SH-SY5Y (cell line): ENCODE measurements around the gene MAVS.

Source experiments
- GATA2 ChIP-seq: IDR thresholded peaks from 2 replicates; pipeline ENCODE4 v1.6.1; 2011; ENCODE audit warnings: mild to moderate bottlenecking, low read depth, low read length
- GATA3 ChIP-seq: IDR thresholded peaks from 2 replicates; pipeline ENCODE4 v1.6.1; 2011; ENCODE audit warnings: low read depth, mild to moderate bottlenecking, low read length, moderate library complexity

Gene MAVS

GRCh38 chr20:3846740-3847428 is at the start of gene MAVS:
Gene MAVS (plus strand): TSS chr20:3846834. CDS start chr20:3854625, 7,791 bp downstream.
- TF ChIP-seq GATA2 (no peak), GATA3 (no peak)

GRCh38 chr20:3797226-3797545 is 49.4 kb upstream of the MAVS start:
- TF ChIP-seq GATA3 (no peak), GATA2 (no peak)

- no peak for TF ChIP-seq GATA2
- TF ChIP-seq GATA3: no peak
Measured at GRCh38 chr20:3797592-3798372, 48.9 kb upstream of the MAVS start.

- TF ChIP-seq GATA3 (no peak), GATA2 (no peak)
Measured at GRCh38 chr20:3798373-3798768, 48.3 kb upstream of the MAVS start.

- TF ChIP-seq GATA2 (no peak), GATA3 (no peak)
Measured at GRCh38 chr20:3798908-3799248, 47.8 kb upstream of the MAVS start.

- TF ChIP-seq GATA2: no peak
- no peak for TF ChIP-seq GATA3
Measured at GRCh38 chr20:3800256-3800877, 46.3 kb upstream of the MAVS start.

GRCh38 chr20:3800878-3801260 is 45.8 kb upstream of the MAVS start:
- TF ChIP-seq GATA3 (no peak), GATA2 (no peak)

- TF ChIP-seq GATA3 (no peak), GATA2 (no peak)
Measured at GRCh38 chr20:3801299-3801698, 45.3 kb upstream of the MAVS start.

GRCh38 chr20:3801846-3802245 is 44.8 kb upstream of the MAVS start:
- TF ChIP-seq GATA2 (no peak), GATA3 (no peak)

- TF ChIP-seq GATA2 (no peak), GATA3 (no peak)
Measured at GRCh38 chr20:3802524-3803239, 44.0 kb upstream of the MAVS start.

GRCh38 chr20:3803289-3803688 is 43.3 kb upstream of the MAVS start:
- no peak for TF ChIP-seq GATA3
- no peak for TF ChIP-seq GATA2

- TF ChIP-seq GATA3: no peak
- TF ChIP-seq GATA2: no peak
Measured at GRCh38 chr20:3803854-3804253, 42.8 kb upstream of the MAVS start.

- TF ChIP-seq GATA3: no peak
- TF ChIP-seq GATA2: no peak
Measured at GRCh38 chr20:3804254-3804751, 42.3 kb upstream of the MAVS start.

- TF ChIP-seq GATA2: no peak
Measured at GRCh38 chr20:3804781-3805180, 41.9 kb upstream of the MAVS start.
